ENCODE measurements around the gene ASTE1.

DNA sequence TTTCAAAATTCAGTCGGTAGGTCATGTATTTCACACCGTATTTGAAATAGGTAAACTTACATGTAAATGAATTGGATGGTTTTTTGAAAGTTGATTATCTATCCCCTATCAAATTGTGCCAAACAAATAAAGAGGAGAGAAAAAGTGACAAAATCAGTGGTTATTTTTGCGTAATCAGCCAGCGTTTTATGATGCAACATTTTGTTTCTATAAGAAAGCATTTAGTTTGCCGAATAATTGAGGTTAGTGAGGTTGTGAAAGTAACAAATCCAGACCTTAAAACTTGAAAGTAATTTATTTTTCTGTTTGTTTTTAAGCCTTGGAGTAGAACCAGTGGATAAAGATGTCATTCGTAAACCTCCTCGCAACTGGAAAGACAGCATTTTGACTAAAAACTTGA lies 29.3 kb downstream of the ASTE1 start:
- TF ChIP-seq, protein P1, sequence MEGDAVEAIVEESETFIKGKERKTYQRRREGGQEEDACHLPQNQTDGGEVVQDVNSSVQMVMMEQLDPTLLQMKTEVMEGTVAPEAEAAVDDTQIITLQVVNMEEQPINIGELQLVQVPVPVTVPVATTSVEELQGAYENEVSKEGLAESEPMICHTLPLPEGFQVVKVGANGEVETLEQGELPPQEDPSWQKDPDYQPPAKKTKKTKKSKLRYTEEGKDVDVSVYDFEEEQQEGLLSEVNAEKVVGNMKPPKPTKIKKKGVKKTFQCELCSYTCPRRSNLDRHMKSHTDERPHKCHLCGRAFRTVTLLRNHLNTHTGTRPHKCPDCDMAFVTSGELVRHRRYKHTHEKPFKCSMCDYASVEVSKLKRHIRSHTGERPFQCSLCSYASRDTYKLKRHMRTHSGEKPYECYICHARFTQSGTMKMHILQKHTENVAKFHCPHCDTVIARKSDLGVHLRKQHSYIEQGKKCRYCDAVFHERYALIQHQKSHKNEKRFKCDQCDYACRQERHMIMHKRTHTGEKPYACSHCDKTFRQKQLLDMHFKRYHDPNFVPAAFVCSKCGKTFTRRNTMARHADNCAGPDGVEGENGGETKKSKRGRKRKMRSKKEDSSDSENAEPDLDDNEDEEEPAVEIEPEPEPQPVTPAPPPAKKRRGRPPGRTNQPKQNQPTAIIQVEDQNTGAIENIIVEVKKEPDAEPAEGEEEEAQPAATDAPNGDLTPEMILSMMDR (IDR thresholded peaks at IDR 0.05) = no peak
- TF ChIP-seq POLR2A (IDR thresholded peaks at IDR 0.05) = no peak
